OCI-LY7 (cell line): Measurements from ENCODE around the gene MS4A10. TPM values are rescaled to one million over a fixed set of nuclear protein-coding genes. Genes with fewer than 3 reads are reported as not detected.
A peak's percentile ranks its signal among the peaks of the same experiment; 100 is the strongest.
"Not testable (repeated sequence)": the region's sequence is repeated elsewhere in the genome, so short reads cannot be mapped to it uniquely, and the experiment has no call there.

Source experiments
- BruUV-seq: library from RNA; stranded (reverse); fragments of 400-500 nt; replicated peaks from 2 replicates; lab custom pipeline; 2021; lab: Mats Ljungman, UMichigan
- CTCF ChIA-PET: fragments of 300-600 bp; sonication (Branson Sonifier 250); formaldehyde crosslinking; loops from one replicate; lab custom pipeline; 2022; ENCODE audit warnings: antibody characterized with exemption; ENCODE audit not compliant: unreplicated experiment; lab: Charles Lee
- POLR2A ChIA-PET: fragments of 300-600 bp; sonication (Branson Sonifier 250); formaldehyde crosslinking; loops from one replicate; lab custom pipeline; 2022; ENCODE audit warnings: antibody characterized with exemption; lab: Charles Lee
- DNase-seq: peaks from one replicate; pipeline ENCODE4 v3.0.0-alpha.2; 2015; ENCODE audit warnings: low spot score
- H2AFZ ChIP-seq: fragments of 200-600 bp; sonication (generic), shearing (Covaris generic); 2 replicates; pipeline ENCODE4 v1.6.1; 2014; ENCODE audit warnings: mild to moderate bottlenecking, antibody characterized with exemption, low read length, moderate library complexity
- H3K27ac ChIP-seq: fragments of 200-600 bp; sonication (generic); 2 replicates; pipeline ENCODE4 v1.5.1; 2014; ENCODE audit warnings: mixed run types, low read depth, mild to moderate bottlenecking, moderate library complexity, low read length, inconsistent platforms; ENCODE audit not compliant: poor library complexity, severe bottlenecking
- H3K36me3 ChIP-seq: fragments of 200-600 bp; sonication (generic); 2 replicates; pipeline ENCODE4 v1.6.1; 2014; ENCODE audit warnings: mild to moderate bottlenecking, antibody characterized with exemption, low read length, moderate library complexity, mixed read lengths; ENCODE audit not compliant: insufficient read depth
- H3K4me1 ChIP-seq: fragments of 200-600 bp; sonication (generic); 2 replicates; pipeline ENCODE4 v1.5.1; 2014; ENCODE audit warnings: mild to moderate bottlenecking, low read length; ENCODE audit not compliant: insufficient read depth, poor library complexity, severe bottlenecking
- H3K4me2 ChIP-seq: fragments of 200-600 bp; sonication (generic); 2 replicates; pipeline ENCODE4 v1.6.1; 2014; ENCODE audit warnings: mild to moderate bottlenecking, low read length
- H3K4me3 ChIP-seq: fragments of 200-600 bp; sonication (generic); 2 replicates; pipeline ENCODE4 v1.5.1; 2014; ENCODE audit warnings: mild to moderate bottlenecking, low read depth, low read length; ENCODE audit not compliant: poor library complexity, severe bottlenecking
- H3K79me2 ChIP-seq: fragments of 200-600 bp; sonication (generic); 2 replicates; pipeline ENCODE4 v1.6.1; 2016; ENCODE audit warnings: low read depth, mild to moderate bottlenecking, low read length, moderate library complexity, mixed read lengths; ENCODE audit not compliant: insufficient read depth
- H3K9me2 ChIP-seq: fragments of 200-600 bp; sonication (generic); 2 replicates; pipeline ENCODE4 v1.6.1; 2016; ENCODE audit warnings: mild to moderate bottlenecking, low read length, mixed read lengths; ENCODE audit not compliant: insufficient read depth
- H3K9me3 ChIP-seq: fragments of 200-600 bp; sonication (generic); 2 replicates; pipeline ENCODE4 v1.6.1; 2014; ENCODE audit warnings: mild to moderate bottlenecking, mixed run types, low read length, mixed read lengths
- H4K20me1 ChIP-seq: fragments of 200-600 bp; sonication (generic); 2 replicates; pipeline ENCODE4 v1.6.1; 2014; ENCODE audit warnings: mild to moderate bottlenecking, antibody characterized with exemption, low read length, moderate library complexity, mixed read lengths; ENCODE audit not compliant: insufficient read depth
- EZH2phosphoT487 ChIP-seq: fragments of 200-600 bp; sonication (generic); IDR thresholded peaks from 2 replicates; pipeline ENCODE4 v1.6.1; 2018; ENCODE audit warnings: low read depth, borderline replicate concordance, mild to moderate bottlenecking, mixed run types, antibody characterized with exemption, low read length, moderate library complexity, mixed read lengths
- intact Hi-C: fragments of 100-400 bp; cut with micrococcal nuclease; formaldehyde crosslinking; loops from one replicate; pipeline ENCODE4 v1.10.0; 2022; ENCODE audit not compliant: unreplicated experiment
- total RNA-seq, 2 experiments: library from RNA; depleted of rRNA in 1 of 2; stranded (reverse); fragments of >200 nt in 1 of 2; shearing (Covaris generic) in 1 of 2; gene quantifications; 2 replicates each; pipeline ENCODE4 v1.2.3, GENCODE V29; 2014 to 2022
- TF ChIP-seq, protein P1 (sequence below): fragments of 200-600 bp; sonication (generic); conservative IDR thresholded peaks from 2 replicates; pipeline ENCODE4 v1.5.1; 2014; ENCODE audit warnings: mild to moderate bottlenecking, antibody characterized with exemption, low read length, moderate library complexity, mixed read lengths

Gene MS4A10
- total RNA-seq, 2 experiments from 2014 or later, result not detected

DNA sequence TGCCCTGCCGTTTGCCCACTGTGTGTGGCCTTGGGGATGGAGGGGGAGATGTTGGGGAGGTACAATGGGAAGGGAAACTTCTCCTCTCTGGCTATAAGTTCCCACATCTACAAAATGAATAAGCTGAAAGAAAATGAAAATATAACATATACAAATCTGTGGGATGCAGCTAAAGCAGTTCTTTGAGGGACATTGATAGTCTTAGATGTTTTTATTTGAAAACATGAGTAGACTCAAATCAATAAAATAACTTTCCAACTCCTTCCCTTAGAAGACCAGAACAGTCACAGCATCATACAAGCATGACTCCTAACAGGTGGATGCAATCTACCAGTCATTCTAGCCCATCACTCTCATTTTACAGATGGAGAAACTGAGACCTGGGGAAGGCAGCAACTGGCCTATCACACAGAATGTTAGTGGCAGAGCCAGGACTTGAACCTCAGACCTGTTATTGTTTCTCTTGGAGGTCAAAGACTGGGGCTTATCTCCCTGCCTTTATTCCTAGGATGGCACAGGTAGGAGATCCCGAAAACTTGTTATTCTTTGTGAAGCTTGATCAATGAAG is 31.5 kb downstream of the MS4A10 start:
- TF ChIP-seq, protein P1, sequence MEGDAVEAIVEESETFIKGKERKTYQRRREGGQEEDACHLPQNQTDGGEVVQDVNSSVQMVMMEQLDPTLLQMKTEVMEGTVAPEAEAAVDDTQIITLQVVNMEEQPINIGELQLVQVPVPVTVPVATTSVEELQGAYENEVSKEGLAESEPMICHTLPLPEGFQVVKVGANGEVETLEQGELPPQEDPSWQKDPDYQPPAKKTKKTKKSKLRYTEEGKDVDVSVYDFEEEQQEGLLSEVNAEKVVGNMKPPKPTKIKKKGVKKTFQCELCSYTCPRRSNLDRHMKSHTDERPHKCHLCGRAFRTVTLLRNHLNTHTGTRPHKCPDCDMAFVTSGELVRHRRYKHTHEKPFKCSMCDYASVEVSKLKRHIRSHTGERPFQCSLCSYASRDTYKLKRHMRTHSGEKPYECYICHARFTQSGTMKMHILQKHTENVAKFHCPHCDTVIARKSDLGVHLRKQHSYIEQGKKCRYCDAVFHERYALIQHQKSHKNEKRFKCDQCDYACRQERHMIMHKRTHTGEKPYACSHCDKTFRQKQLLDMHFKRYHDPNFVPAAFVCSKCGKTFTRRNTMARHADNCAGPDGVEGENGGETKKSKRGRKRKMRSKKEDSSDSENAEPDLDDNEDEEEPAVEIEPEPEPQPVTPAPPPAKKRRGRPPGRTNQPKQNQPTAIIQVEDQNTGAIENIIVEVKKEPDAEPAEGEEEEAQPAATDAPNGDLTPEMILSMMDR, result no peak
- TF ChIP-seq EZH2phosphoT487, result no peak
- Histone ChIP-seq H3K27ac (no peak overlapping the region), H3K36me3 (no peaks in the 10 kb centered on the region), H4K20me1 (no peaks in the 10 kb centered on the region), H3K4me3 (no peak overlapping the region), H3K9me2 (no peaks in the 10 kb centered on the region), H3K4me2 (no peak overlapping the region), H3K9me3 (peaks cover 18% of the 10 kb centered on the region; the same call in 1 of the 2 replicates), H2AFZ (no peak overlapping the region), H3K4me1 (no peaks in the 10 kb centered on the region), H3K79me2 (no peaks in the 10 kb centered on the region)
- intact Hi-C loops, result no loop called here
- no TSS peak for BruUV-seq
- CTCF ChIA-PET, result no interaction called here
- no peak for DNase-seq
- POLR2A ChIA-PET, result no interaction called here

DNA sequence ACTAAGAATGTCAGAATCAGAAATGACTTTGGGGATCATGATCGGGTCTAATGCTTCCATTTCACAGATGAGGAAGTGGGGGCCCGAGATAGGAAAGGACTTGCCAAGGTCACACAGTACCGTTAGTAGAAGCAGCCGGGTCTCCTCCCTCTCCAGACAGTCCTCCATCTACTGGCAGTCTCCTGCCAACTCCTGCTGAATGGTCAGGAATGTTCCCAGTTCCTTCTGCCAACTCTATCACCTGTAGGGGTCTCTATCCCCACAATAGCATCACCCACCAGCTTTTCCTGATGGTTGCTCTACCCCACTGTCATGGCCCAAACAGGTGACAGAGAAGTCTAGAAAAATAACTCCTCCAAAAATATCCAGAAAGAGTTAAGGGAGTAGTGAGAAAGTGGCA is 32.9 kb downstream of the MS4A10 start:
- H3K9me3 ChIP-seq, result peaks cover 12% of the 10 kb centered on the region; the same call in 1 of the 2 replicates
- no peak for TF ChIP-seq EZH2phosphoT487
- TF ChIP-seq, protein P1, result no peak
- H3K4me3 ChIP-seq, result no peak overlapping the region
- H3K9me2 ChIP-seq, result no peaks in the 10 kb centered on the region
- H3K27ac ChIP-seq, result no peak overlapping the region
- CTCF ChIA-PET, result no interaction called here
- no TSS peak for BruUV-seq
- no peak overlapping the region for H2AFZ ChIP-seq
- H3K79me2 ChIP-seq, result no peaks in the 10 kb centered on the region
- POLR2A ChIA-PET, result no interaction called here
- no peaks in the 10 kb centered on the region for H4K20me1 ChIP-seq
- no peak for DNase-seq
- no peak overlapping the region for H3K4me2 ChIP-seq
- no peaks in the 10 kb centered on the region for H3K36me3 ChIP-seq
- no peaks in the 10 kb centered on the region for H3K4me1 ChIP-seq
- intact Hi-C loops, result no loop called here

- POLR2A ChIA-PET, result no interaction called here
- intact Hi-C loops, result no loop called here
Measured at GRCh38 chr11:60821827-60822599, 36.9 kb downstream of the MS4A10 start.

DNA sequence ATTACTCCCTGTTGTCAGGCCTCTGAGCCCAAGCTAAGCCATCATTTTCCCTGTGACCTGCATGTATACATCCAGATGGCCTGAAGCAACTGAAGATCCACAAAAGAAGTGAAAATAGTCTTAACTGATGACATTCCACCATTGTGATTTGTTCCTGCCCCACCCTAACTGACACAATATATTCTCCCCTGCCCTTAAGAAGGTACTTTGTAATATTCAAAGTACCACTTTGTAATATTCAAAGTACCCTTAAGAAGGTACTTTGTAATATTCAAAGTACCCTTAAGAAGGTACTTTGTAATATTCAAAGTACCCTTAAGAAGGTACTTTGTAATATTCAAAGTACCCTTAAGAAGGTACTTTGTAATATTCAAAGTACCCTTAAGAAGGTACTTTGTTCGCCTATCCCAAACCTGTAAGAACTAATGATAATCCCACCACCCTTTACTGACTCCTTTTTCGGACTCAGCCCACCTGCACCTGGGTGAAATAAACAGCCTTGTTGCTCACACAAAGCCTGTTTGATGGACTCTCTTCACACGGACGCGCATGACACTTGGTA is 38.7 kb downstream of the MS4A10 start:
- H4K20me1 ChIP-seq, CTCF ChIA-PET, intact Hi-C loops, H3K9me2 ChIP-seq, BruUV-seq, H3K4me1 ChIP-seq, DNase-seq, H3K4me3 ChIP-seq, POLR2A ChIA-PET, H3K4me2 ChIP-seq, H3K27ac ChIP-seq, H3K79me2 ChIP-seq, H2AFZ ChIP-seq, H3K9me3 ChIP-seq, H3K36me3 ChIP-seq: not testable (repeated sequence)

More at GRCh38 chr11:60821827-60822599, 36.9 kb downstream of the MS4A10 start:
- BruUV-seq, result no TSS peak
- DNase-seq, result peak; percentile 23
- Histone ChIP-seq H3K4me1 (no peaks in the 10 kb centered on the region), H3K79me2 (no peaks in the 10 kb centered on the region), H2AFZ (no peak overlapping the region), H3K36me3 (no peaks in the 10 kb centered on the region), H3K27ac (no peak overlapping the region), H3K9me3 (peaks cover 3% of the 10 kb centered on the region; the same call in 1 of the 2 replicates), H3K4me2 (no peak overlapping the region), H4K20me1 (no peaks in the 10 kb centered on the region), H3K4me3 (no peak overlapping the region), H3K9me2 (no peaks in the 10 kb centered on the region)
- no peak for TF ChIP-seq EZH2phosphoT487
- TF ChIP-seq, protein P1, result no peak
- CTCF ChIA-PET, result interaction anchor here (0.8 kb wide), 1 partner anchor 9 kb away, joined by 3 read pairs; no protein-coding TSS in a partner anchor
